22Rv1 (cell line): ENCODE measurements around the gene GOLGA7B.

Experiments
- H3K27ac ChIP-seq: fragments of 450-650 bp; 2 replicates; pipeline ENCODE4 v1.5.1; 2017
- ZFX ChIP-seq: fragments of 450-650 bp; IDR thresholded peaks from 2 replicates; pipeline ENCODE4 v1.6.1; 2017; ENCODE audit warnings: antibody characterized with exemption, borderline replicate concordance
- TF ChIP-seq, protein P1 (sequence below): fragments of 450-650 bp; IDR thresholded peaks from 2 replicates; pipeline ENCODE4 v1.5.1; 2017; ENCODE audit warnings: mild to moderate bottlenecking

The GOLGA7B gene

DNA sequence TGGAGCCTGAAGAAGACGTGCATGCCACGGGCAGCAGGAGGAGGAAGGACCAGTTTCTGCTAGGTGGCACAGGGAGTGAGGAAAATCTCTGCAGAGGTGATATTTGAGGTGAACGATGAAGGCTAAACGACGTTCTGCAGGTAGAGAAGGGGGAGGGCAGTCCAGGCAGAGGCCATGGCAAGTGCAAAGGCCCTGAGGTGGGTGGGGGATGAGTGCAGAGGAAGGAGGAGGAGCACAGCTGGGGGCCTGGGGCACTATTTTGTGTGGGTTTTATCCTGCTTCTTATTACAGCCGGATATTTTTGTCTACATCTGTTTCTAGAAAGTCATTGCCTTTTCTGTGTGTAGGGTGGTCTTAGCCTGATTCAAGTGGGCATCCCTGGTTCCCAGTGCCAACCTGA is 57.6 kb downstream of the GOLGA7B start:
- H3K27ac ChIP-seq = no peak overlapping the region
- TF ChIP-seq, protein P1, sequence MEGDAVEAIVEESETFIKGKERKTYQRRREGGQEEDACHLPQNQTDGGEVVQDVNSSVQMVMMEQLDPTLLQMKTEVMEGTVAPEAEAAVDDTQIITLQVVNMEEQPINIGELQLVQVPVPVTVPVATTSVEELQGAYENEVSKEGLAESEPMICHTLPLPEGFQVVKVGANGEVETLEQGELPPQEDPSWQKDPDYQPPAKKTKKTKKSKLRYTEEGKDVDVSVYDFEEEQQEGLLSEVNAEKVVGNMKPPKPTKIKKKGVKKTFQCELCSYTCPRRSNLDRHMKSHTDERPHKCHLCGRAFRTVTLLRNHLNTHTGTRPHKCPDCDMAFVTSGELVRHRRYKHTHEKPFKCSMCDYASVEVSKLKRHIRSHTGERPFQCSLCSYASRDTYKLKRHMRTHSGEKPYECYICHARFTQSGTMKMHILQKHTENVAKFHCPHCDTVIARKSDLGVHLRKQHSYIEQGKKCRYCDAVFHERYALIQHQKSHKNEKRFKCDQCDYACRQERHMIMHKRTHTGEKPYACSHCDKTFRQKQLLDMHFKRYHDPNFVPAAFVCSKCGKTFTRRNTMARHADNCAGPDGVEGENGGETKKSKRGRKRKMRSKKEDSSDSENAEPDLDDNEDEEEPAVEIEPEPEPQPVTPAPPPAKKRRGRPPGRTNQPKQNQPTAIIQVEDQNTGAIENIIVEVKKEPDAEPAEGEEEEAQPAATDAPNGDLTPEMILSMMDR = no peak
- no peak for TF ChIP-seq ZFX

DNA sequence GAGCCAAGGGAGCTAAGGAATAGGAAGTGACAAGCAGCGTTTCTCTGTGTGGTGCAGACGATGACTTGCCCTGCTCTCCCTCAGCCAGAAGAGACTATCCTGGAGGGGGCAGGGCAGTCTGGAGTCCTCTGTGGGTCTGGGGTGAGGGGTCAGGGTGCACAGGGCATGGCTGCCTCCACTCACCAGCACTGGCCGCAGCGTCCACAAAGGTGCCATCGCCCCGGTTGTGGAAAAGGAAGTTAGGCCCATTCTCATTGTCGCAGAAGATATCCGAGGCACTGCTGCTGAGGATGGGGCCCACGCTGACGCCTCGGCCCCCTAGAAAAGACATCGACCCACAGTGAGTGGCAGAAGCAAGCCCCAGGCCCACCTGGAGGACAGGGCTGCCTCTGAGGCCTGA is 58.2 kb downstream of the GOLGA7B start:
- no peak overlapping the region for H3K27ac ChIP-seq
- no peak for TF ChIP-seq ZFX
- TF ChIP-seq, protein P1 = no peak

DNA sequence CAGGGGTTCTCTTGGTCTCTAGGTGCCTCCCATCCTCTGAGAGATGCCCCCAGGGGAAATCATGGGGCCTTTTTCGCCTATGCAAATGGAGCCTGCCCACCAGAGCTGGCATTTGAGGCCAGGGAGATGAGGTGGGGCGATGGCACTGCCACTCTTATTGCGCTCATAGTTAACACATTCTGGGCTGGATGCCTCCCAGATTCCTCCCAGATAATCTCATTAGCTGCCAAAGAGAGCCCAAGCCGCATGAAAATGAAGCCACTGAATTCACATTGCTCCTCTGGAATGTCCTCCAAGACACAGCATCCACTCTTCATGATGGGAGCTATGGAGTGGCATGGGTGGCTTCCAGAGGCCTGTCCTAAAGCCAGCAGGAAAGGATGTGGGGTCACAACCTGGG is 61.0 kb downstream of the GOLGA7B start:
- TF ChIP-seq, protein P1 = no peak
- no peak for TF ChIP-seq ZFX
- H3K27ac ChIP-seq = no peak overlapping the region

DNA sequence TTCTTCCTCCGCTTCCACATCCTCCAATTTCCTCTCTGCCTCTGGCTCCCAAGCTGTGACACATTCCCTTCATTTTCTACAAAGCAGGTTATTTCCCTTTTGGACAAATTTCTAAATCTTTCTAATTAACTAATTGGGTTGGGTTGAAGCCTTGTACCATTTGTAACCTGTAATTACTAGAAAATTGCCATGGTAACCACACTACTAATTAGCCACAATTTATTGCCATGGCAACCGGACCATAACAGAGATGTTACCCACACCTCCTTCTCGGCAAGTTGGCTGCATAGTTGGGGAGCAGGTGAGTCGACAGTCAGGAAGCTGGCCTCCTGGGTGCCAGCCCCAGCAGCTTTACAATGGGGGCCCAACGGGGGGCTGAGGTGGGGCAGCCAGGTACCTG is 61.6 kb downstream of the GOLGA7B start:
- no peak overlapping the region for H3K27ac ChIP-seq
- TF ChIP-seq ZFX = no peak
- TF ChIP-seq, protein P1 = no peak

DNA sequence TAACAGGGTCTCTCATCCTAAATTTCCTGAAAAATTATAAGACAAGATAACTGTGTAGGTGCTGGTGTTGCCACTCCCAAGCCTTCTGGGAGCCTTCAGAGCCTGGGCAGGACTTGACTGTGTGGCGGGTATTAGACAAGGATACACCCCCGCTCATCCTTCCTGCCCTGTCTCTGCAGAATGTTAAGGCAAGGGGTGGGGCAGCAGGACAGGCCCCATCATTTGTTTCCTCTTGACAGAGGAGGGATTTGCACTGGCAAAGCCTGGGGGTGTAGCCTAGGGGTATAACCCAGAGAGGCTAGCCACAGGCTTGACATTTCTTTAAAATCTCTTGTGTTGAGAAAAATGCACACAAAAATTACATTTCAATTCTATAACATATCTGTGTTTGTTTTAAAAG is 63.5 kb downstream of the GOLGA7B start:
- TF ChIP-seq ZFX = no peak
- TF ChIP-seq, protein P1 = no peak
- H3K27ac ChIP-seq = no peak overlapping the region

DNA sequence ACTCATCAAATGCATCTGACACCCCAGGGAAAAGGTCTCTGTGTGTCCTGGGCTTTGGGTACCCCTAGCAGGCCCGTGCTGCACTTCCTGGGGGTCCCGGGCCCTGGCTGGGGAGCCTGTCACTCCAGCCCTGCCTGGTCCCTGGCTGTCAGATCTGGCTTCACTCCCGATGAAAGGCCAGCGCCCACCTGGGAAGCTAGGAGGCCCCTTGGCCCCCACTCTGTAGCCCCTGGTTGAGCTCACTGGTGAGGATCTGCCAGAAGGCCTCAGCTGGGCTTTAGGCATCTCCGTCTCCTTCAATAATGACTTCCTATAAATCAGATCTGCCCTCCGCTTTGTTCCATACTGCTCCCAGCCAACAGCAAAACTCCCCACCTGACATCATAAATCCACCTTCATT is 64.0 kb downstream of the GOLGA7B start:
- TF ChIP-seq, protein P1 = no peak
- TF ChIP-seq ZFX = no peak
- no peak overlapping the region for H3K27ac ChIP-seq

DNA sequence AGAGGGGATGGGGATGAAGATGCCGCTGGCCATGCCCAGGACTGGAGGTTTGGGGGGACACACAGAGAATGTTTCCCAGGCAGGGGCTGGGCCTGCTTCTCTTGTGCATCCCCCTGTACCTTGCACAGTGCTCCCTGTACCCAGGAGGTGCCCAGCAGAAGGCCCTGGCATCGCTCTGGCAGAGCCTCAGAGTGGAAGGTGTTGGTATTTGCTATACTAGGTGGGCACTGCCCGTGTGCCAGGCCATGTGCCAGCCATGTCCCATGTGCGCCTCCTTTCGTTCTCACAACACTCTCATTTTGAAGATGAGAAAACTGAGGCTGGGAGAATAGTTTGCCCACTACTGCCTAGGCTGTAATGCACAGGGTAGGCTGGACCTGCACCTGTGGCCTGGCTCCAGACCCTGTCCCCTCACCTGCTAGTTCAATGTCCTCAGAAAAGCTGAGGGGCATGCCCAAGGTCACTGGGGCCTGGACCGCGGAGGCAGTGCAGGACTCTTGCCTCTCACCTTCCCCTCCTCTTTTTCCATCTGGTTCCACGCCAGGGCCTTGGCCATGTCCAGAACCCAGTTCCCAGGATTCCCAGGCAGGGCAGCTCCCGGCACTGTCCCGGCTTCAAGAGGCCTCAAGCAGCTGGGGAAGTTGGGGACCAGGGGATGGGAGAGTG is 64.7 kb downstream of the GOLGA7B start:
- TF ChIP-seq, protein P1 = no peak
- no peak for TF ChIP-seq ZFX

More for the DNA sequence above, 64.7 kb downstream of the GOLGA7B start:
- no peak overlapping the region for H3K27ac ChIP-seq
